Activated T-helper 17 cell treated with anti-CD3 and anti-CD28 coated beads, Interleukin-2, amount 50 U/mL, for 72 hours (primary cell): Measurements from ENCODE around the gene PCDHA4. TPM values are rescaled to one million over a fixed set of nuclear protein-coding genes. Genes with fewer than 3 reads are reported as not detected.
"Not testable (repeated sequence)": the region's sequence is repeated elsewhere in the genome, so short reads cannot be mapped to it uniquely, and the experiment has no call there.

Experiments used
- ATAC-seq: fragments of 150-1000 bp; cut with Tn5 transposase; replicated peaks from 2 replicates; pipeline ENCODE4 v1.10.0; 2021; ENCODE audit warnings: mild to moderate bottlenecking, moderate library complexity
- H3K27ac Mint-ChIP-seq: one replicate; pipeline ENCODE4 v1.8.0; 2022; ENCODE audit warnings: mixed read lengths
- H3K27me3 Mint-ChIP-seq: one replicate; pipeline ENCODE4 v1.8.0; 2022; ENCODE audit warnings: mixed read lengths
- H3K36me3 Mint-ChIP-seq: one replicate; pipeline ENCODE4 v1.8.0; 2022; ENCODE audit warnings: low read depth, mild to moderate bottlenecking, mixed read lengths
- H3K4me1 Mint-ChIP-seq: one replicate; pipeline ENCODE4 v1.8.0; 2022; ENCODE audit warnings: mixed read lengths
- H3K4me3 Mint-ChIP-seq: one replicate; pipeline ENCODE4 v1.8.0; 2022; ENCODE audit warnings: mild to moderate bottlenecking, mixed read lengths
- H3K9me3 Mint-ChIP-seq: one replicate; pipeline ENCODE4 v1.8.0; 2022; ENCODE audit warnings: mixed read lengths
- total RNA-seq, 2 donors: library from RNA; stranded (reverse); gene quantifications; one replicate each; pipeline ENCODE4 v1.2.3, GENCODE V29; 2022

The PCDHA4 gene
- total RNA-seq, 2 donors from 2014 or later: not detected

GRCh38 chr5:140800816-140801493, 5.9 kb upstream of the PCDHA4 start, which contains the start of gene PCDHA3:
Gene PCDHA3, plus strand, starts transcription at chr5:140801057.
- no peaks in the 10 kb centered on the region for H3K4me1 Mint-ChIP-seq
- no peak within 1 kb of the TSS for H3K4me3 Mint-ChIP-seq
- no peaks in the 10 kb centered on the region for H3K36me3 Mint-ChIP-seq
- H3K9me3 Mint-ChIP-seq: peaks cover 10% of the 10 kb centered on the region
- no peak for ATAC-seq
- H3K27me3 Mint-ChIP-seq: peaks cover 15% of the 10 kb centered on the region
- no peak within 1 kb of the TSS for H3K27ac Mint-ChIP-seq

GRCh38 chr5:140801494-140801841, 5.4 kb upstream of the PCDHA4 start:
- no peak for ATAC-seq
- Mint-ChIP-seq H3K4me3 (no peak overlapping the region), H3K27ac (no peak overlapping the region), H3K4me1 (no peaks in the 10 kb centered on the region), H3K27me3 (peaks cover 17% of the 10 kb centered on the region), H3K9me3 (peaks cover 10% of the 10 kb centered on the region), H3K36me3 (no peaks in the 10 kb centered on the region)

GRCh38 chr5:140802381-140802780, 4.5 kb upstream of the PCDHA4 start:
- H3K27ac Mint-ChIP-seq, H3K36me3 Mint-ChIP-seq, H3K4me3 Mint-ChIP-seq, H3K4me1 Mint-ChIP-seq, ATAC-seq: not testable (repeated sequence)
- Mint-ChIP-seq H3K27me3 (peaks cover 21% of the 10 kb centered on the region), H3K9me3 (peaks cover 10% of the 10 kb centered on the region)

GRCh38 chr5:140802781-140803271, 4.0 kb upstream of the PCDHA4 start:
- Mint-ChIP-seq H3K27ac (no peak overlapping the region), H3K9me3 (peaks cover 10% of the 10 kb centered on the region), H3K4me1 (no peaks in the 10 kb centered on the region), H3K27me3 (peaks cover 21% of the 10 kb centered on the region), H3K36me3 (no peaks in the 10 kb centered on the region), H3K4me3 (no peak overlapping the region)
- ATAC-seq: no peak

- ATAC-seq, H3K27ac Mint-ChIP-seq, H3K4me3 Mint-ChIP-seq, H3K36me3 Mint-ChIP-seq, H3K4me1 Mint-ChIP-seq: not testable (repeated sequence)
- H3K27me3 Mint-ChIP-seq: peaks cover 19% of the 10 kb centered on the region
- H3K9me3 Mint-ChIP-seq: peaks cover 11% of the 10 kb centered on the region
Observed at GRCh38 chr5:140808241-140808888, 1.5 kb downstream of the PCDHA4 start.

- Mint-ChIP-seq H3K4me3 (no peak overlapping the region), H3K9me3 (peaks cover 11% of the 10 kb centered on the region), H3K36me3 (no peaks in the 10 kb centered on the region), H3K27me3 (peaks cover 19% of the 10 kb centered on the region), H3K4me1 (no peaks in the 10 kb centered on the region), H3K27ac (no peak overlapping the region)
- ATAC-seq: no peak
Observed at GRCh38 chr5:140808889-140809291, 2.0 kb downstream of the PCDHA4 start.

- H3K4me3 Mint-ChIP-seq: no peak within 1 kb of the TSS
- H3K9me3 Mint-ChIP-seq: peaks cover 8% of the 10 kb centered on the region
- H3K36me3 Mint-ChIP-seq: no peaks in the 10 kb centered on the region
- ATAC-seq: no peak
- no peaks in the 10 kb centered on the region for H3K4me1 Mint-ChIP-seq
- peaks cover 8% of the 10 kb centered on the region for H3K27me3 Mint-ChIP-seq
- H3K27ac Mint-ChIP-seq: no peak within 1 kb of the TSS
Observed at GRCh38 chr5:140821375-140822280, 14.8 kb downstream of the PCDHA4 start, which contains the start of gene PCDHA5. Gene PCDHA5, plus strand, starts transcription at chr5:140821613.

- peaks cover 14% of the 10 kb centered on the region for H3K27me3 Mint-ChIP-seq
- no peak overlapping the region for H3K4me3 Mint-ChIP-seq
- H3K9me3 Mint-ChIP-seq: peaks cover 12% of the 10 kb centered on the region
- ATAC-seq: no peak
- H3K4me1 Mint-ChIP-seq: no peaks in the 10 kb centered on the region
- no peak overlapping the region for H3K27ac Mint-ChIP-seq
- no peaks in the 10 kb centered on the region for H3K36me3 Mint-ChIP-seq
Observed at GRCh38 chr5:140822281-140822629, 15.4 kb downstream of the PCDHA4 start.

GRCh38 chr5:140822969-140823368, 16.1 kb downstream of the PCDHA4 start:
- ATAC-seq, H3K4me3 Mint-ChIP-seq, H3K4me1 Mint-ChIP-seq, H3K36me3 Mint-ChIP-seq, H3K27ac Mint-ChIP-seq: not testable (repeated sequence)
- peaks cover 19% of the 10 kb centered on the region for H3K27me3 Mint-ChIP-seq
- peaks cover 12% of the 10 kb centered on the region for H3K9me3 Mint-ChIP-seq

- no peak overlapping the region for H3K4me3 Mint-ChIP-seq
- no peaks in the 10 kb centered on the region for H3K36me3 Mint-ChIP-seq
- peaks cover 13% of the 10 kb centered on the region for H3K9me3 Mint-ChIP-seq
- ATAC-seq: no peak
- H3K4me1 Mint-ChIP-seq: no peaks in the 10 kb centered on the region
- H3K27me3 Mint-ChIP-seq: peaks cover 21% of the 10 kb centered on the region
- H3K27ac Mint-ChIP-seq: no peak overlapping the region
Observed at GRCh38 chr5:140823475-140823874, 16.6 kb downstream of the PCDHA4 start.

- no peak within 1 kb of the TSS for H3K27ac Mint-ChIP-seq
- peaks cover 24% of the 10 kb centered on the region for H3K27me3 Mint-ChIP-seq
- no peaks in the 10 kb centered on the region for H3K4me1 Mint-ChIP-seq
- H3K4me3 Mint-ChIP-seq: no peak within 1 kb of the TSS
- no peaks in the 10 kb centered on the region for H3K36me3 Mint-ChIP-seq
- peaks cover 12% of the 10 kb centered on the region for H3K9me3 Mint-ChIP-seq
- no peak for ATAC-seq
Observed at GRCh38 chr5:140827704-140828361, 21.0 kb downstream of the PCDHA4 start, which contains the start of gene PCDHA6. Gene PCDHA6, plus strand, starts transcription at chr5:140827960. Its CDS starts 132 bp downstream, at chr5:140828092.

- no peak for ATAC-seq
- H3K36me3 Mint-ChIP-seq: no peaks in the 10 kb centered on the region
- peaks cover 27% of the 10 kb centered on the region for H3K27me3 Mint-ChIP-seq
- no peaks in the 10 kb centered on the region for H3K4me1 Mint-ChIP-seq
- H3K9me3 Mint-ChIP-seq: peaks cover 12% of the 10 kb centered on the region
- no peak overlapping the region for H3K4me3 Mint-ChIP-seq
- H3K27ac Mint-ChIP-seq: no peak overlapping the region
Observed at GRCh38 chr5:140828362-140828737, 21.5 kb downstream of the PCDHA4 start.

- not testable (repeated sequence) for H3K4me1 Mint-ChIP-seq, H3K27ac Mint-ChIP-seq, H3K4me3 Mint-ChIP-seq, H3K36me3 Mint-ChIP-seq, ATAC-seq
- Mint-ChIP-seq H3K9me3 (peaks cover 12% of the 10 kb centered on the region), H3K27me3 (peaks cover 27% of the 10 kb centered on the region)
Observed at GRCh38 chr5:140829511-140830501, 22.9 kb downstream of the PCDHA4 start.
